ENCODE results near the gene GOLGA8R.
"Not testable (repeated sequence)": the region's sequence is repeated elsewhere in the genome, so short reads cannot be mapped to it uniquely, and the experiment has no call there.

GOLGA8R gene, protein sequence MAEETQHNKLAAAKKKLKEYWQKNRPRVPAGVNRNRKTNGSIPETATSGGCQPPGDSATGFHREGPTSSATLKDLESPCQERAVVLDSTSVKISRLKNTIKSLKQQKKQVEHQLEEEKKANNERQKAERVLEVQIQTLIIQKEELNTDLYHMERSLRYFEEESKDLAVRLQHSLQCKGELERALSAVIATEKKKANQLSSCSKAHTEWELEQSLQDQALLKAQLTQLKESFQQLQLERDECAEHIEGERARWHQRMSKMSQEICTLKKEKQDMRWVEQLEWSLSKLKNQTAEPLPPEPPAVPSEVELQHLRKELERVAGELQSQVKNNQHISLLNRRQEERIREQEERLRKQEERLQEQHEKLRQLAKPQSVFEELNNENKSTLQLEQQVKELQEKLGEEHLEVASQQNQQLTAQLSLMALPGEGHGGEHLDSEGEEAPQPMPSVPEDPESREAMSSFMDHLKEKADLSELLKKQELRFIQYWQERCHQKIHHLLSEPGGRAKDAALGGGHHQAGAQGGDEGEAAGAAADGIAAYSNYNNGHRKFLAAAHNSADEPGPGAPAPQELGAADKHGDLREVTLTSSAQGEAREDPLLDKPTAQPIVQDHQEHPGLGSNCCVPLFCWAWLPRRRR
- 0.61 to 1.6 reads per million in 2 donors for total RNA-seq

DNA sequence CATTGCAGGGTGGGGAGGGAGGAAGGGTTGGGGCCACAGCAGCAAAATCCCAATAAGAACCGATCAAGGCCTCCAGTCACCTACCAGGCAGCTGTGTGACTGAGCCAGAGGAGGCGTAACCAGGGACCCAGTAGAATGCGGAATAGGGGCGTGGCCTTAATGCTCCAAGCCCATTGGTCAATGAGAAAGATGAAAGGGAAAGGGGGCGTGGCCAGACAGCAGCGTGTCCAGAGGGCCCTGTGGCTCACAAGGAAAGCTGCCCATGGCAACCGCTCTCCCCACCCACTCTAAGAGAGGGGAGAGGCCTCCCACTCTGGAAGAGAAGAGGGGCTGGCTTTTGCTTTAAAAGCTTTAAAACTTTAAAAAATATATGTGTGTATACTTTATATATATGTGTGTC, at the start of gene GOLGA8R:
TSS of gene GOLGA8R (minus strand) at position 101 of the 400 bp plus-strand sequence. CDS start at position 3, 98 bp downstream.
- not testable (repeated sequence) for DNase-seq

DNA sequence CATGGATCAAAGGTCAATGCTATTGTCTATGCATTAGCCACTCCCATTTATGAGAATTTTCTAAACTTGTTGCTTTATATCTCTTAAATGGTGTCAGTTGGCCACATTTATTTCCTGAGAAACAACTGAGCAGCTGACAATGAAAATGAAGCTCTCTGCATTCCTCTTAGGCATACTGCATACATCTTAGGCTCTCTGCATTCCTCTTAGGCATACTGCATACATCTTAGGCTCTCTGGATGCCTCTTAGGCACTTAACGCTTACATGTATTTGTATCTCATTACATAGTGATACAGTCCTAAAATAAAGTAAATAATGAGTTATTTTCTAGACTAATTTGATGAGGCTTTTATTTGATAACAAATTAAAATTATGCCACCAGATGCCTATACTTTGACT, 49.8 kb upstream of the GOLGA8R start:
- not testable (repeated sequence) for DNase-seq

DNA sequence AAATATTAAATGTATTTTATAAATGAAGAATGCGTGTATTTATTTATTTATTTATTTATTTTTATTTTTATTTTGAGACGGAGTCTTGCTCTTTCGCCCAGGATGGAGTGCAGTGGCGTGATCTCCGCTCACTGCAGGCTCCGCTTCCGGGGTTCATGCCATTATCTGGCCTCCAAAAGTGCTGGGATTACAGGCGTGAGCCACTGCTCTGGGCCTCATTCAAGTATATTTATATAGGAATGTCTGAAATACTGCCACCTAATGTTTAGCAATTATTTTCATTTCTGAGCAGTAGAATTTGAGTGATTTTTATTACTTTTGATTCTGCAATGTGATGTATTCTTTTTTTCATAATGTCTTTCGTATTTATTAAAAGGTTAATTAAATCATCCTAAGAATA, 48.1 kb upstream of the GOLGA8R start:
- DNase-seq: not testable (repeated sequence)

DNA sequence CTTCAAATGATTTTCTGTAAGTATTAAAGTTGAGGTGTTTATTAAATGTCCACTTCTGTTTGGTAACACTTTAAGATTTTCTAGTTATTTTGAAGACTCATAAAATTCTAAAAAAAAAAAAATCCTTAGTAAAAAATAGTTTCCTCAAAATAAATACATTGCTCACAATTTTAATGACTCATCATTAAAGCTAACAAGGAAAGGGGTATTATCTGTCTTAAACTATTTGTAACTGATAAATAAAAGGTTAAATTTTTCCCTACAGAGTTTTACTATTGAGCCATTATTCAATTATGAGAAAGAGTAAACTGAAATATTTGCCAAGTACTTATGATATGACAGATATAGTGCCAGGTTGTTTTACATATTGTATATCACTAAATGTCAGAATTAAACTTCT, 38.6 kb upstream of the GOLGA8R start:
- not testable (repeated sequence) for DNase-seq

DNA sequence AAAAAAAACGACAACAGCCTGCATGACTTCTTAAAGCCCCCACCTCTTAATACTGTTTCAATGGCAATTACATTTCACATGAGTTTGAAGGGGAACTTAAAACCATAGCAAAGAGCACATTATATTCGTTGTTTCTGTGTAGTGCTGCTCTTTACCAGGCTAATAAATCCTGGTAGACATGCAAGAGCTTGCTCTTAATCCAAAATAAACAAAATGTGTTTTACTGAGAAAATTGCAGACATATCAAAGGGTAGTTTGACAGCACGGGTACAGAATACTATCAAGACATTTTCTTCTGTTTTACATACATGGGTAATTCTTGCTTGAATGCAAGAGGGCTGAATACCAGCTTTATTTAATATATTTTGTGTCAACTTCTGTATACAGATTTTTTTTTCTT, 24.3 kb upstream of the GOLGA8R start:
- DNase-seq: not testable (repeated sequence)

DNA sequence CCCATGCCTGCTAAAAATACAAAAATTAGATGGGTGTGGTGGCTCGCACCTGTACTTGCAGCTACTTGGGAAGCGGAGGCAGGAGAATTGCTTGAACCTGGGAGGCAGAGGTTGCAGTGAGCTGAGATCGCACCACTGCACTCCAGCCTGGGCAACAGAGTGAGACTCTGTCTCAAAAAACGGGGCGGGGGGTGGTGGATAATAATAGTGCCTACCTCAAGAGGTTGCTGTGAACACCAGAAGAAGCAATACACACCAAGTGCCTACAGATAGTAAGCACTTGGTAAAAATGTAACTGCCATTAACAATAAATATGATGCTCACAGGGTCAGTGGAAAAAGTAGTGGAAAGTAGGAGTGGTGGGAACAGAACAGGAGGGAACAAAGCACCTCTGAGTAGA, 21.8 kb upstream of the GOLGA8R start:
- not testable (repeated sequence) for DNase-seq

DNA sequence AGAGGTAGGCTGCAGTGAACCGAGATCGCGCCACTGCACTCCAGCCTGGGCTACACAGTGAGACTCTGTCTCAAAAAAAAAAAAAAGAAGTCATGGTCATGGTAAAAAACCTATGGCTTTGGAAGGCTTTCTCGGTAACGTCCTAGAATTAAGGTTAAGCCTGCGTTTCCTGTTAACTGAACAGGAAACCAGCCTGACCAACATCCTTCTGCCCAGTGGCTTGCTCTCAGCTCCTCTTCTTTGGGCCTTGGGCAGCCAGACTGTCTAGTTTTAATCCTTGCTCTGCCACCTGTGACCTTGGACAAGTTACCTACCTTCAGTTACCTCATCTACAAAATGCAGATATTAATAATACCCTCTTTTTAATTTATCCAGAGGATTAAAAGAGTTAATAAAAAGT, 6.7 kb upstream of the GOLGA8R start:
- DNase-seq: peak in 1 of 5 experiments; percentile 0

DNA sequence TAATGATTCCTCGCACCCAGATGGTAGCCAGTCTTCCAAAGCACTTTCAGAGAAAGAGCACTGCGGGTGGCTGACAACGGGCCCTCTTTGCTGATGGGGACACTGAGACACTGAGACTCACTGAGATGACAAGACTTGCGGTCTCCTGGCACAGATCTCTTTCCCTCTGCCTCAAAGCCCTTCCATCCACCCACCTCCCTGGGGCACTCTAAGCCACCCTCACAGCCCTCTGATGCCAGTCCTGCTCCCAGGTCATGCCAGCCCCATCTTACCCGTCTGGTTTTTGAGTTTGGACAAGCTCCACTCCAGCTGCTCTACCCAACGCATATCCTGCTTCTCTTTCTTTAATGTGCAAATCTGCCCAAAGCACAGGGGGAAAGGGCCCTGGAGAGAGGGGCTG, 6.4 kb downstream of the GOLGA8R start:
- not testable (repeated sequence) for DNase-seq

DNA sequence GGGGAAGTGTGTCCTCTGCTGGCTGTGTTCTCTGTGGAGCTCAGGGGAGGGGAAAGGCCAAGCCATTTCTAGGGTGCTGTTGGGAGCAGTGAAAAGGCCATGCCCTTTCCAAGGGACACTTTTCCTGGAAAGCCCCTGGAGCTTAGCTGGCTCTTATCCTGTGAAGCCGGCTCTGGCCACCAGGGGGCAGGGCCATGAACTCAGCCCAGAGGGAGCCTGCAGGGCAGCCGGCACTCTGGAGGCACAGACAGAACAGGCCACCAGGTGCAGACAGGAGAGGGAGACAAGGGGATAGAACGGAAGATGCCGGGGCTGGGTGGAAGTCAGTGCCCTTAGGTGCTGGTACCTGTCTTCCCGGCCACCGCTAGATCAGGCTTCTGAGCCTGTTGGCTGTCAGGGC, 15.1 kb downstream of the GOLGA8R start:
- peak in 3 of 5 experiments; percentile 18 to 56 (median 29) for DNase-seq

DNA sequence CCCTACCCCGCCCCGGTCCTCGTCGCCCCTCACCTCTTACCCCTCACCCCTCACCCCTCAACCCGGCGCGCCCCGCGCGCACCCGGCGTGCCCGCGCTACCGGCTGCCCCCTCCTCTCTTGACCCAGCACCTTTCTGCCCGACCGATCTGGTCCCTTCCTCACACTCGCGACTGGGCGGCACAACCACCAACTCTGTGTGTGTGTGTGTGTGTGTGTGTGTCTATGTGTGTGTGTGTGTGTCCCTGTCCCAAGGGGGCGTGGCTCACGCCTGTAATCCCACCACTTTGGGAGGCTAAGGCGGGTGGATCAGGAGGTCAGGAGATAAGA, 20.4 kb downstream of the GOLGA8R start:
- not testable (repeated sequence) for DNase-seq

DNA sequence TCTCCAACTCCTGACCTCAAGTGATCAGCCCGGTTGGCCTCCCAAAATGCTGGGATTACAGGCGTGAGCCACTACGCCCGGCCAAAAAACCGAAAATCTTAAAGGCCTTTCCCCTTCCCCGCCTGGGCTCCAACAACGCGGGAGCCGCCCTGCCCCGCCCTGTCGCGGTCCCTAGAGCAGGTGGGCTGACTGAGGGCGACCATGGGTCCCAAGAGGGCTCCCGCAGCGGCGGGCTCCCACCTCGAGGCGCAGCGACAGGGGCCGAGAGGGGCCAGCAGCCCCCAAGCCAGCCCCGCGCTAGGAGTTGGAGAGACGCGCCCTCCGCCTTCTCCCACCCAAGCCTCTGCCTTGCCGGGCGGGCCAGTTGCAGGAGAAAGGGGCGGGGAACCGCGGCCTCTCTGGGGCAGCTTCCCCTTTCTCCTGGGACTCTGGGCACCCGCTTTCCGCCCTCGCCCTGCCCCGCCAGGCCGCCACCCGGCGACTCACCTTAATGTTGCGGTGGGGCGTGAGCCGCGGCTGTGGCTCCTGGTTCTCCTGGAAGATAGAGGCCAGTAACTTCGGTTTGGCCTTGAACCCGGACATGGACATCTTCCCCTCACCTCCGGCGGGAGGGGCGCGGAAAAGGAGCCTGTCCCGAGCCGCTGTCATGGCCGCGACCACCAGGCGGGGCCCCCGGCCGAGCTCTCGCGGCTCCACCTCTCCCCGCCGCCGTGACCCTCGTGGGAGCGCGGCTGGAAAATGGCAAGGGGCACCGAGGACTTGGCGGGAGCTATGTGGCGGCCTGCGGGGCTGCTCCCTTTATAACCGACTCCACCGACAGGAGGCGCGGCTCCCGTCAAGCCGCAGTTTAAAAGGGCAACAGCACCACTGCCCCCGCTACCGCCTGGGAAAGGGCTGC, 21.0 kb downstream of the GOLGA8R start, which contains the start of gene CHRFAM7A:
TSS of gene CHRFAM7A (minus strand) at position 775 of the 898 bp plus-strand sequence. CDS start 10,189 bp downstream, outside the sequence.
- not testable (repeated sequence) for DNase-seq

DNA sequence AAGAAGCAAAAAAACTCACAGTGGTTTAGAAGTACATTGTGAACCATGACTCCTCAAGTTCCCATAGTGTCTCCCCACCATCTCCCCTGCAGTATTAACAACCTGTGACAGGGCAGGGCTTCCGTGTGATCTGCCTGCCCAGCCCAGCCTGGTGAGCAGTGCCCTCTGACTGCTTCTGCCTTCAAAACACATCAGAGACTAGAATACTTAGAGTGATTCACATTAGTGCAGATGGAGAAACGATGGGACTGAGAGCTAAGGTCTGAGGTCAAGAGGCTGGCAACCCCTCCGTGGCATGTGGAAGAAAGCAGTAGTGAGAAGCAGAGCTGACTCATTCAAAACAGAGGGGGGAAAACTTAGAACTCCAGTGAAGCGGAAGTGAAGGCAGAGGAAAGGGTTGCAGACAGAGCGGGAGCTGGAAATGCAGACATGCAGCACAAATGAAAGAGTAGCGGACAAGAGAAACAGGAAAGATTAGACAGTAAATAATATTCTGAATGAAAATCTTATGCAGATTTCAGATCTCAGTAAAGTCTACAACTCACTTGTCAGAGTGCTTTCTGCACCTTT, 27.7 kb downstream of the GOLGA8R start:
- not testable (repeated sequence) for DNase-seq

DNA sequence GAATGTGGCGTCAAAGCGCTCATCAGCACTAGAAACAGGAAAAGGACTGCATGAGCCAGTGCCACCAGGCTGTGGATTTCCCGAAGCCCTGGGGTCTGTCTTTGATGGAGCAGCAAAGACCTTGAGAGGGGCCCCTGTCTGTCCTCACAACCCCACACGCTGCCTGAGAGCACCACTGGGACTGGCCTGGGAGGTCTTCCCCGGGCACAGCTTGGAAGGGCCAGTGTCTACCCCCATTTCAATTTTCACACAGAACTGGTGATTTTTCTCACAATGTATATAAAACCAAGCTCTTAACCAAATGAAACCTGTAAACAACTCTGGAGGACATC, 37.0 kb downstream of the GOLGA8R start:
- DNase-seq: not testable (repeated sequence)

DNA sequence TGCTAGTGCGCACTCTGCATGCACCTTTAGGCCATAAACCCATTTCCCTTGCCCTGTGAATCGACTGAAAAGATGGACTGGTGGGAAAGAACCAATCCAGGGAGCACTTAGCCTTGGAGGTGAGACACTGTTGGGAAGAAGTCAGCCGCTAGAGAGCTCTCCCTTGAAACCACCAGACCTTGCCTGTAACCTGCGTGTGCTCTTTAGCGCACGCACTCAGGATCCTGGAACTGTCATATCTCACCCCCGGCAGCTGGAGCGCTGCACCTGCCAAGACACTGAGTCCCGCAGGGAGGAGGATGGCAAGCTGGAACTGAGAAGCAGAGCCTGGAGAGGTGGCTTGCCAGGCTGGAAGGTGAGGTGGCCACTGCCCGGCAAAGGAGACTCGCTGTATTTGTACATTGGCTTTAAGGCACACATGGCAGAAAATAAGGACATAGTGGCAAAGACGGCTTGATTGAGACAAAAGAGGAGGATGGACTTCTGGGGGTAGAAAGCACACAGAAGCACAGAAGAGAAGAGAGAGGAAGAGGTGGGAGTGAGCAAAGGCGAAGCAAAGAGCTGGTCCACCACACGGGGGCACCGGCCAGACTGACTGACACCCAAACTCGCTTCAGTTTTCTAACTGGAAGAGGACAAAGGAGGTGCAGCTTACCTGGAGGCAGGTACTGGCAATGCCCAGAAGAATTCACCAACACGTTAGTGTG, 37.5 kb downstream of the GOLGA8R start:
- not testable (repeated sequence) for DNase-seq

DNA sequence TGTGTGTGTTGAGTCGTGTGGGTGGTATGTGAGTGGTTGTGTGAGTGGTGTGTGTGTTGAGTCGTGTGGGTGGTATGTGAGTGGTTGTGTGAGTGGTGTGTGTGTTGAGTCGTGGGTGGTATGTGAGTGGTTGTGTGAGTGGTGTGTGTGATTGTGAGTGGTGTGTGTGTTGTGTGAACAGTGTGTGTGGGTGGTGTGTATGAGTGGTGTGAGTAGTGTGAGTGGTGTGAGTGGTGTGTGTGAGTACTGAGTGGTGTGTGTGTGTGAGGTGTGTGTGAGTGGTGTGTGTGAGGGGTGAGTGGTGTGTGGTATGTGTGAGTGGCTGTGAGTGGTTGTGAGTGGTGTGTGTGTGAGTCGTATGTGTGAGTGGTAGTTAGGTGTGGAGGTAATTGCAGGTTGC, 38.2 kb downstream of the GOLGA8R start:
- not testable (repeated sequence) for DNase-seq

DNA sequence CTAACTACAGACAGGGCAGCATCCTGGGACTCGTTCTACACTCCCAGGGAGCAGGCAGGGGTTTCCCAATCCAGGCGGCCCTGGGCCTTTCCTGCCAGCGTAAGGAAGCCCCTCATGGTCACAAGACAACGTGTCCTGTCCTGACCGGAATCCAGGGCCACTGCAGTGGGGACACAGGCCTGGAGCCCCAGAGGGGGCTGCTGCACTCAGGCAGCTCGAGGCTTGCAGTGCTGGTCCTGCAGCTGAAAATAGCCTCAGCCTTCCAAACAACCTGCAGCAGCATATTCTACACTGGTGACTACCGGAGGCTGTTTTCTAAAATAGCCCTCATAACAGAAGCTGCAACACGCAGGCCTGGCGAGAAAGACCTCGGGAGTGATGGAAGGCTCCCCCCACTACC, 39.2 kb downstream of the GOLGA8R start:
- DNase-seq: not testable (repeated sequence)

DNA sequence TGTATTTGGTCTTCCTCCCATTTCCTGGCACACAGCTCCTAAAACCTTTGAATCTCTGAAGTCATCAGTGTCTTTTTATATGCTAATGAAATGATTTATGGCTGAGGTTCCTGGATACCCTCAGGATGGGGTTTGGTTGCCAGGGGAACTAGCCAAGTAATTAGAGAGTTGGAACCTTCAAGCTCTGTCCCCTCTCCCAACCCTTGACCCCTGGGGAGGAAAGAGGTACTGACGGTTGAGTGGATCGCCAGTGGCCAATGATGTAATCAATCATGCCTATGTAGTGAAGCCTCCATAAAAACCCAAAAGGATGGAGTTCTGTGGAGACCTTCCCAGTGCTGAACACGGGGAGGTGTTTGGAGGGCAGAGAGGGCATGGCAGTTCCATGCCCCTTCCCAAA, 45.8 kb downstream of the GOLGA8R start:
- DNase-seq: not testable (repeated sequence)

DNA sequence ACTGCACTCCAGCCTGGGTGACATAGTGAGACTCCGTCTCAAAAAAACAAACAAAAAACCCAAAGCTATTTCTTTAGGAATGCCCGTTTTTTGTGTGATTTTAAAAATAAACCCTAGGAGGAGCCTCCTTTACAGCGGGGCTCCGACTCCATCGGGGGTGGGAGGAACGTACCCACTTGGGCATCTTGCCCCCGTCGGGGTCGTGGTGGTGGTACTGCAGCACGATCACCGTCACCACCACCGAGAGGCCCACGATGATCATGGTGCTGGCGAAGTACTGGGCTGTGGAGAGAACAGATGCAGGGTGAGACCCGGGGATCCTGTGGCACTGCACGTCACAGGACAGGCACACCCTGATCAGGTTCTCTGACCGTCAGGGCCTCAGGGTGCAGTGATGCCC, 46.8 kb downstream of the GOLGA8R start:
- DNase-seq: not testable (repeated sequence)

DNA sequence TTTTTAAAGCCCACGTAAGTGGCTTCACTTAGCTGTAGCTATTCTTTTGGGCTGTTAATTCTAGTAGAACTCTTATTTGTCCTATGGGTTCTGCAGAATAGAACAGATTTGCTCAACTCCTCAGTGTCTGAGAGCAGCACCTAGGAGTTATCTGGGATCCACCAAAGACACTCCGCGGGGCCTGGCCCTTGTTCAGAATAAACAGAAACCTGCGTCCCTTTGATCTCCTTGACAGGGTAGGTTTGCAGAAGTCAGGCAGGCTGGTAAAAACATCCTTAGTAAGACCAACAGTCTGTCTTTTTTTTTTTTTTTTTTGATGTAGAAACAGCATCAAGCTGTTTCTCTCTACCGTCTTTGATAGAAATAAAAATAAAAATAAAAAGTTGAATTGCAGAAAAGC, 52.7 kb downstream of the GOLGA8R start:
- not testable (repeated sequence) for DNase-seq

DNA sequence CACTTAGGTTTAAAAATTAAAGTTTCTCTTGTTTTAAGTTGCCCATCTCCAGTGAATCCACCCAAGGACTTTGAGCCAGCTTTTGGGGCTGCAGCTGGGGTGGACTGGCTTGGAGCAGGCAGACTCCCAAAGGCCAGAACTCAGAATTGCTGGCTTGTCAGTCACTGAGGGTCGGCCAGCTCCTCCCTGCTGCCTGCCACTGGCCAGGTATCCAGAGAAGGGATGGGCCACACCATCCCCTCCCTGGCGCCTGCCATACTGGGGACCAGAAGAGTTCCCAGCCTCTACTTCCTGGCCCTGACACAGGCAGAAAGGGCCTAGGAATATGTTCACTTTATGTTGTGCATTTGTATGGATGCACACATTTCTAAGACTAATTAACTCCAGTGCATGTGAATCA, 53.1 kb downstream of the GOLGA8R start:
- not testable (repeated sequence) for DNase-seq

DNA sequence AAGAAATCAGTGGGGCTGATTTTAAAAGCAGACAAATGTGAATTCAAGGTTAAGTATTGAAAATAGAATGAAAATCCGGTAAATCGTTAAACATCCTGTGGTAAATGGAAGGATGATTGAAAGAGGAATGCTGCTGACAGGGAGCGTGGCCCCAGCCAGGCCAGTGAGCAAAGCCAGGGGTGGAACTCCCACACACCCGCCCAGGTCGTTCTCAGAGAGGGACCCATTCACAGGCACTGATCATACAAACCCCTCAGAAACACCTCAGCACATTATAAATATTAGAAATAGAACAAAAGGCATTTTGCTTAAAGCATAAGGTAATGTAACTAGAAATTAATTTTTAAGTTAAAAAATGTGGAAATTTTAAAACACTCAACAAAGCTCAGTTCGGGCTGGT, 59.0 kb downstream of the GOLGA8R start:
- not testable (repeated sequence) for DNase-seq
